ENCODE measurements around the gene TWIST2. TPM values are rescaled to one million over a fixed set of nuclear protein-coding genes. Genes with fewer than 3 reads are reported as not detected.

TWIST2 gene
- total and polyA plus RNA-seq, 7 donors: 0.58 to 1.2 (median 0.90) TPM

DNA sequence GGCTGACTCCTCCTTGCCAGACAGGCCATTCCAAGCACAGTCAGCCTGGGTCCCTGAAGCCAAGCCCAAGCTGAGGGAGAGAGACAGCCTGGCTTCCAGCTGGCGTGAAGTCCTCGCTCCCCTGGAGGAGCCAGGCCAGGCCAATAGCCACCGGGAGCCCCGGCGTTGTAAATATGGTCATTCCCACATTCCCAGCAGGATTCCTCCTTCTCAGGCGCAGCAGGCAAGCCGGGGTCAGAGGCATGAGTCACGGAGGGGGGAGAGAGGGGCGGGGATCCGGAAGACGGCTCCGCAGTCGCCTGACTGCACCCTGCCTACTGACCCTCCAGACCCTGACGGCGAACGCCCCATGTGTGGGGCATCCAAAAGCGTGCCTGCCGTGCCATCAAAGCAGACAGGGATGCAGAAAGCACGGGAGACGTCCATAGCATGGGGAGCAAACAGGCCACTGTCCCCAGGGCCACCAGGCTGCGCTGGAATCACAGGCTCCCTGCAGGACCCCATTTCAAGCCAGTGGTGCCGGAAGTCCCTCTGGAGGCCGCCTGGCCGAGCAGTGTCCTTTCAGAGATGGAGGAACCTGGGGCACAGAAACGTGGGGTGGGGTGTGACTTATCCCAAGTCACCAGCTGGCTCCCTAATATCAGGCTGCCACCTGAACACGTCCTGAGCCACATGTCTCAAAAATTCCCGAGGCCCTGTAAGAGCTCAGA lies 48.2 kb downstream of the TWIST2 start:
- Histone ChIP-seq H3K27ac (no peak overlapping the region), H3K9me3 (no peaks in the 10 kb centered on the region), H3K4me1 (no peaks in the 10 kb centered on the region), H3K36me3 (ENCODE audit: insufficient read depth in 1 of 2, low read depth in 1 of 2) (no peaks in the 10 kb centered on the region), H3K27me3 (ENCODE audit: insufficient read depth in 3 of 3, low read length in 2 of 3) (peaks cover 0 to 36% (median 4%) of the 10 kb centered on the region in 3 donors), H3K4me3 (no peak overlapping the region)
- DNase-seq: peak; percentile 79 to 90
- intact Hi-C loops (cut with DNase I): no loop called here
- ATAC-seq: peak; percentile 30 to 80 (median 65)
- TF ChIP-seq, protein P1, sequence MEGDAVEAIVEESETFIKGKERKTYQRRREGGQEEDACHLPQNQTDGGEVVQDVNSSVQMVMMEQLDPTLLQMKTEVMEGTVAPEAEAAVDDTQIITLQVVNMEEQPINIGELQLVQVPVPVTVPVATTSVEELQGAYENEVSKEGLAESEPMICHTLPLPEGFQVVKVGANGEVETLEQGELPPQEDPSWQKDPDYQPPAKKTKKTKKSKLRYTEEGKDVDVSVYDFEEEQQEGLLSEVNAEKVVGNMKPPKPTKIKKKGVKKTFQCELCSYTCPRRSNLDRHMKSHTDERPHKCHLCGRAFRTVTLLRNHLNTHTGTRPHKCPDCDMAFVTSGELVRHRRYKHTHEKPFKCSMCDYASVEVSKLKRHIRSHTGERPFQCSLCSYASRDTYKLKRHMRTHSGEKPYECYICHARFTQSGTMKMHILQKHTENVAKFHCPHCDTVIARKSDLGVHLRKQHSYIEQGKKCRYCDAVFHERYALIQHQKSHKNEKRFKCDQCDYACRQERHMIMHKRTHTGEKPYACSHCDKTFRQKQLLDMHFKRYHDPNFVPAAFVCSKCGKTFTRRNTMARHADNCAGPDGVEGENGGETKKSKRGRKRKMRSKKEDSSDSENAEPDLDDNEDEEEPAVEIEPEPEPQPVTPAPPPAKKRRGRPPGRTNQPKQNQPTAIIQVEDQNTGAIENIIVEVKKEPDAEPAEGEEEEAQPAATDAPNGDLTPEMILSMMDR (IDR thresholded peaks at IDR 0.05): no peak
- WGBS, 3 donors: 32 to 40% (median 37%) methylated on average over 21 to 27 of the region's 27 CpGs

DNA sequence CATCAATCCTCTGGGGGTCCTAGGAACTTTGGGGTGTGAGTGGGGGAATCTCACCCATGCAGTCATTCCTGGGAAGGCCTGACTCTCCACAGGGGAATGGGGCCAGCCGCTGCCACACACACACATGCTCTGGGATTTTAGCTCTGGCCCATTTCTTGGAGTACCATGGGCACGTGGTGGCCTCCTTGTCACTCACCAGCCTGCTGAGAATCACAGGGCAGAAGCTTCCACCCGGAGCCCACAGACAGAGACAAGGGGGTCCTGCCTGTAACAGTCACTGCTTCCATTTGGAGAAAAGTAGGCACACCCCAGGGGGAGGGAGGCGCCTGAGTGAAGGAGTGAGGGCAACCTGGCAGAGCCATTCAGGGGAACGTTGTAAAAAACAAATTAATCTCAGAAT lies 48.8 kb downstream of the TWIST2 start:
- Histone ChIP-seq H3K4me3 (no peak overlapping the region), H3K27me3 (ENCODE audit: insufficient read depth in 3 of 3, low read length in 2 of 3) (peaks cover 0 to 40% (median 7%) of the 10 kb centered on the region in 3 donors), H3K9me3 (no peaks in the 10 kb centered on the region), H3K4me1 (no peaks in the 10 kb centered on the region), H3K27ac (no peak overlapping the region), H3K36me3 (ENCODE audit: insufficient read depth in 1 of 2, low read depth in 1 of 2) (no peaks in the 10 kb centered on the region)
- ATAC-seq: no peak
- TF ChIP-seq, protein P1 (IDR thresholded peaks at IDR 0.05): no peak
- no peak for DNase-seq
- WGBS, 3 donors: 68 to 81% (median 70%) methylated on average over 5 of the region's 5 CpGs
- intact Hi-C loops (cut with DNase I): no loop called here

DNA sequence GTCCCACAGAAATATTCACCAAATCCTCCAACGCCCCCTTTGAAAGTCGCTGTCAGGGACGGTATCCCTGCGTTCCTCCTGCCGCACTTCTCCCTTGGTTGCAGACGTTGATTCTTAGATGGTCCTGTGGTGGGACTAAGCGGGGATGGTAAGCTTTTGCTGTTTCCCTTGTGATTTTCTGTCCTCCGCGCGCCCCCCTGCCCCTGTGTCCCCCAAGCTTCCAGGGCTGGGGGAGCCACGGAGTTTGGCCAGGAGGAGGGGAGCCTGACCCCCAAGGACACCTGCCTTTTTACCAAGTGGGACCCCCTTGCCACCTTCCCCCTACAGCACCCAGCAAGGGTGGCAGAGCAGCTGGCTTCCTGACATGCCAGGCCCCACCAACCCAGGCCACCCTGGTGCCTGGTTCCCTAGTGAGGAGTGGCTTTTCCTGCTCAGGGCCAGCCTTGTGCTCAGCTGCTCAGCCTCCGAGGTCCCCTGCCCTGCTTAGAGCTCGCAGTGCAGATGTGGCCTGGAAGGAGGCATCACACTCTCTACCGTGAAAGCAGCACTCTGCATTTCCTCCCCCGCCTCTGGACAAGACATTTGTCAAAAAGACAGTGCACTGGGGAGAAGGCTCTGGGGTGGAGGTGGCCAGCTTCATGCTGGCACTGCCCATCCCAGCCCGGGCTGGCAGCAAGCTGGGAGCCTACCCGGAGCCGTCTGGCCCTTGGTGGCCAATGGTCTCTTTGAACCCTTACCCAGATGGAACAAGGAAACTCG lies 49.4 kb downstream of the TWIST2 start:
- intact Hi-C loops (cut with DNase I): no loop called here
- TF ChIP-seq, protein P1 (IDR thresholded peaks at IDR 0.05): no peak
- no peaks in the 10 kb centered on the region for H3K36me3 ChIP-seq (ENCODE audit: insufficient read depth in 1 of 2, low read depth in 1 of 2)
- WGBS, 3 donors: 73 to 78% (median 73%) methylated on average over 19 of the region's 19 CpGs
- H3K4me3 ChIP-seq: no peak overlapping the region
- peaks cover 0 to 40% (median 8%) of the 10 kb centered on the region in 3 donors for H3K27me3 ChIP-seq (ENCODE audit: insufficient read depth in 3 of 3, low read length in 2 of 3)
- ATAC-seq (no peak), DNase-seq (no peak)
- H3K4me1 ChIP-seq: no peaks in the 10 kb centered on the region
- no peaks in the 10 kb centered on the region for H3K9me3 ChIP-seq
- no peak overlapping the region for H3K27ac ChIP-seq

DNA sequence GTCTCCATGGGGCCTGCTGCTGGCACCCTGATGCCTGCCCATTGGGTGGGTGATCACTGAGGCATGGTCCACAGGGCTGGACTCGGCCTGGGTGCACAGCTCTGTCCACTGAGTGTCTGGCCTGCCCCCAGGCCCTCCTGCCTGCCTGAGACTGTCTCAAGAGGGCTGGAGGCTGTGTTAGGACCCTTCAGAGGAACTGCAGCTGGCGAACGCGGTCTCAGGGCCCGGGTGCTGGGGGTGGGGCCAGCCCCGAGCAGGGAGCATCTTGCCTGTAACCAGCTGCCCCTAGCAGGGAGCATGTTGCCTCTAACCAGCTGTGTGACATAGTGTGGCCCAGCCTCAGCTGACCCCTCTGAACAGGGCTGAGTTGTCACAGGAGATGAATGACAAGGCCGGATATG lies 50.0 kb downstream of the TWIST2 start:
- Histone ChIP-seq H3K4me1 (no peaks in the 10 kb centered on the region), H3K27me3 (ENCODE audit: insufficient read depth in 3 of 3, low read length in 2 of 3) (peaks cover 0 to 40% (median 8%) of the 10 kb centered on the region in 3 donors), H3K4me3 (no peak overlapping the region), H3K36me3 (ENCODE audit: insufficient read depth in 1 of 2, low read depth in 1 of 2) (no peaks in the 10 kb centered on the region), H3K9me3 (no peaks in the 10 kb centered on the region), H3K27ac (no peak overlapping the region)
- 61 to 66% (median 64%) methylated on average over 6 to 7 of the region's 7 CpGs for WGBS, 3 donors
- intact Hi-C loops (cut with DNase I): no loop called here
- TF ChIP-seq, protein P1 (IDR thresholded peaks at IDR 0.05): no peak
- DNase-seq (no peak), ATAC-seq (no peak)
